NCI-H748 (cell line): Measurements from ENCODE around the gene MAPKAPK2.
A peak's percentile ranks its signal among the peaks of the same experiment; 100 is the strongest.

Source experiments
- DNase-seq: peaks from one replicate; lab custom pipeline; 2025; ENCODE audit not compliant: unreplicated experiment; lab: John Stamatoyannopoulos, UW

Gene MAPKAPK2

DNA sequence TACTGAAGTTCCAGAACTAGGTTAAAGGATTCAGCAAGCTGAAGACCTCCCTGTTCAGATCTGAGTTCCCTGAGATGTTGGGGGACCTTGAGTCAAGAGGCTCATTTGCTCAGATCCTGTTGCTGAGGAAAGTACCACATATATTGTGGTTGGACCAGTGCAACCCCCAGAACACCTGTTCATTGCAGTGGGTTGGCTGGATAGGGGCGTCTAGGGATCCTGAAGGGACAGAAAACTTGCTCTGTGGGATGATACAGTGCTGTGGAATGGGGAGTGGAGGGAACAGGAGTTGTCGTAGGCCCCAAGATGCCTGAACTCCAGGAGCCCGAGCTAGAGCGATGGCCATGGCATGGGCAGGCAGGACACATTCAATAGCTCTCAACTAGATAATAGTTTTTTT, 24.6 kb upstream of the MAPKAPK2 start:
- DNase-seq: no peak

DNA sequence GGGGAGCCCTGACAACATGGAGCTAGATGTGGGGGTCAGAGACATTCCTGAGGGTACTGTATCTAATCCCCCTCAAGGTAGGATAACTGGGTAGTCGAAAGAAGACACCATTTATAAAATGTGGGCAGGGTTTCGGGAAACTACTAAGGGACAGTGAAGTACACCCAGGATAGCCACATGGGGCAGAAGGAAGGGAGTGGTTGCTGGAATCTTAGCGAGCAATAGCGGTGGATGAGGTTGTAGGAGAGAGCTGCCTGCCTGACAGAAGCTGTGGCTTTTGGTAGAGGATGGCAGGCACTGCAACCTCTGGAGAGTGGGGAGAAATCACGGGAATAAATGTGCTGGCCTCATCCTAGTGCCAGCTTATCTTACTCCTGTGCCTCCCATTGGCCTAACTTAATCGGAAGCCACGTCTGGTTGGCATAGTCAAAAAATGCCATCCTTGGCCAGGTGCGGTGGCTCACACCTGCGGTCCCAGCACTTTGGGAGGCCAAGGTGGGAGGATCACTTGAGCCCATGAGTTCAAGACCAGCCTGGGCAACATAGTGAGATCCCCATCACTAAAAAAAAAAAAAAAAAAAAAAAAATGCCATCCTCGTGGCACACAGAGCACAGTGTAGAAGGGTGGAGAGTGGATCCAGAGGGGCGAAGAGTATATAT, 23.4 kb upstream of the MAPKAPK2 start:
- DNase-seq: no peak

- no peak for DNase-seq
Observed at GRCh38 chr1:206662396-206663092, 22.2 kb upstream of the MAPKAPK2 start.

DNA sequence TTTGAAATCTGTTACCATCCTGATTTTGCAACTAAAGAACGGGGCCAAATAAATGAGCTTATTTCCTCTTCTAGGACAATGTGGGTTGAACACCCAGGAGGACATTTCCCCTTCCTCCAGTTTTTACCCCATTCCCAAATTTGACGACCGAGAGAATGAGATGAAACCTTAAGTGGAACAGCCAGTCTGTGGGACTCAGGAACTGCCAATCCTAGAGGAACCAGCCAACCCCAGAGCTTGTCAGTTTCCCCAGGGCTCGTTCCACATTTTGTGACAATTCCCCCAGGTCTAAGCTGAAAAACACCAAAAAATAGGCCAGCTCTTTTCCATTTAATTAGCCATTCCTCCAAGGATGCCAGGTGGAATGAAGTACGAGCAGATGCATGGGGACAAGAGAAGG, 21.3 kb upstream of the MAPKAPK2 start:
- DNase-seq: no peak

DNA sequence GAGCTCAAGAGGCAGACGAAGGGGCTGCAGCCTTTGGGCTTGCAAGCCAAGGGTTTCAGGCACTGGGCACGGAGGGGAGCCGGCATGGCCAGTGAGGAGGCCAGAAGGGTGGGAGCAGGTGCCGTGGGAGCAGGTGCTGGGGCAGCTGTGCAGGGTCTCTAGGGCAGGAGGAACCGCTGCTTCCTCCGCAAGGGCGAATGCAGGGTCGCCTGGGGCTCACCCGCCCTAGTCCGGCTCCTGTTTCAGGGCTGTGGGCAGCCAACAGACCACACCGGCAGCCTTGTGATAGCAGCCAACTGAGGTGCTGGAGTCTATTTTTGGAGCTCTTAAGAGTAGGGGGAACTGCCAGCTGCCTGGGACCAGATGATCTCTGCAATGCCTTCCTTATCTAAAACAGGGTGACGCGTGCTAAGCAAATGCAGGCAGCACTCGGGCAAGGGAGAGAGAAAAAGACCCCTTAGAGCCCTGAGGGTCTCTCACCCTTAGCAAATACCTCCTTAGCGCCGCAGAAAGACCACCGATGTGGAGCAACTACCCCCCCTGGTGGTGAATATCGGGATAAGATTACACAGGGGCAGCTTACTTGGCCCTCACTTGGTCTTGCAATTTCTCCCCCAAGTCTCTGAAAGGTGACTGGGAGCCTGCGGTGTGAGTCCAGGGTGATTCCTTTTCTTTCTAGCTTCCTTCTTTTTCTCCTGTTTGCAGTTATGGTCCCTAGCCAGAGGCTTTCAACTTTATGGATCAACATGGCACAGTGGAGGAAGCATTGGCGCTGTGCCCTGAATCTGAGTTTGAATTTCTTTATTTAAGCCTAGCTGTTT, 20.7 kb upstream of the MAPKAPK2 start:
- peak; percentile 68 for DNase-seq

- DNase-seq: no peak
Observed at GRCh38 chr1:206664740-206665139, 20.0 kb upstream of the MAPKAPK2 start.

DNA sequence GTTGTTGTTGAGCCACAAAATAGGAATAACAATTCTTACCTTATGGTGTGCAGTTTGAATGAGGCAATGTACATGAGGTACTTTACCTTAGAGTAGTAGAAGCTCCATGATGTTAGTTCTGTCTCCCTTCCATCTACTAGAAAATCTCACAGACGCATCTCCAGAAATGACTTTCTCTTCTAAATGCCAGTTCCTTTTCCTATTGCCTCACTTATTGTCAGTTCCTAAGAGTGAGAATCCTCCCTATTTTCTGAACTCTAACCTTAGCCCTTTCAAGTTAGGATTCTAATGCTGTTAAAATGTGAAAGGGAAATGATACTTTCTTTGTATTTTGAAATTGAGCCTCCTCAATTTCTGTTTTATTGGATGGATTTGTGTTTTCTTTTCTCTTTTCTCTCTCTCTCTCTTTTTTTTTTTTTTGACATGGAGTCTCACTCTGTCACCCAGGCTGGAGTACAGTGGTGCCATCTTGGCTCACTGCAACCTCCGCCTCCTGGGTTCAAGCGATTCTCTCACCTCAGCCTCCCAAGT, 18.6 kb upstream of the MAPKAPK2 start:
- no peak for DNase-seq

DNA sequence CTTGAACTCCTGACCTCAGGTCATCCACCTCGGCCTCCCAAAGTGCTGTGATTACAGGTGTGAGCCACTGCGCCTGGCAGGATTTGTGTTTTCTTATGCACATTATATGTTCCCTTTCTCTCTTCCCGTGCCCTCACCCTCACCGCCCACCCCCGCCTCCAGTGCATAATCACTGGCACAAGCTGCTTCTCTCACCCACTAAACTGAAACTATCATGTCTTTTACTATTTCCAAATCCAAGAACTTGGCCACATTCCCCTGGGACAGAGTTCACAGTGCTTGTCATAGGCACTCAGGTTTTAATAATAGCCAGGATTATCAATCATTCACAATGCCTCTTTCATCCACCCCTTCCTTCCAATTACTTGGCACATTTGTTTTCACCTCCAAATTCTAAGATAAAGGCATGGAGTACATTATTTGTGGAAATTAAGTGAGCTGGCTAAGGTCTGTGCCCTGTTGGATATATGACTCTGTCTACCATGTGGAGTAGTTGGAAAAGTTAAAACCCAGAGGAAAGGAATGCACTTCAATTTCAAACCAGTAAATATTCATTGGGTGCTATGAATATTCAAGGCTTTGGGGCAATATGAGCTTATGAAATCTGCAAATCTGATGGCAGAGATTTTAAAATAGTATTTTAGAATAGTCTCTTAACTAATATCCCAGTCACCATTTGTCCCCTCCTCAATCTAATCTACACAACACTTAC, 17.6 kb upstream of the MAPKAPK2 start:
- no peak for DNase-seq

- DNase-seq: no peak
Observed at GRCh38 chr1:206668351-206668750, 16.4 kb upstream of the MAPKAPK2 start.

DNA sequence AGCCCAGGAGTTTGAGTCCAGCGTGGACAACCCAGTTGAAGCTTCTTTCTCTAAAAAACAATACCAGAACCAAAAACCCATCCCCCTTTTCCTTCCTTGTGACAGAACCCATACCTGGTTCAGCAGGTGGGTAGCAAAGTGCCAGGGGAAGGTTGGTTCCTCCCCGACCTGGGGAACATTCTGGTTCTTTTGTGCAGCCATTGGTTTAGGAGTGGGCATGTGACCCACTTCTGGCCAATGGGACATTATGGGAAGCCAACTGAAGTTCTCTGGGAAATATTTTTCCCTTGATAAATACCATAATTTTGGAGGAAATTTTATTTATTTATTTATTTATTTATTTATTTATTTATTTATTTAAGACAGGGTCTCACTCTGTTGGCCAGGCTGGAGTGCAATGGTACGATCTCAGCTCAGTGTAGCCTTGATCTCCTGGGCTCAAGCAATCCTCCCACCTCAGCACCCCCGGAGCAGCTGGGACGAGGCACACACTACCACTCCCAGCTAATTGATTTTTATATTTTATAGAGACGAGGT, 15.8 kb upstream of the MAPKAPK2 start:
- no peak for DNase-seq

DNA sequence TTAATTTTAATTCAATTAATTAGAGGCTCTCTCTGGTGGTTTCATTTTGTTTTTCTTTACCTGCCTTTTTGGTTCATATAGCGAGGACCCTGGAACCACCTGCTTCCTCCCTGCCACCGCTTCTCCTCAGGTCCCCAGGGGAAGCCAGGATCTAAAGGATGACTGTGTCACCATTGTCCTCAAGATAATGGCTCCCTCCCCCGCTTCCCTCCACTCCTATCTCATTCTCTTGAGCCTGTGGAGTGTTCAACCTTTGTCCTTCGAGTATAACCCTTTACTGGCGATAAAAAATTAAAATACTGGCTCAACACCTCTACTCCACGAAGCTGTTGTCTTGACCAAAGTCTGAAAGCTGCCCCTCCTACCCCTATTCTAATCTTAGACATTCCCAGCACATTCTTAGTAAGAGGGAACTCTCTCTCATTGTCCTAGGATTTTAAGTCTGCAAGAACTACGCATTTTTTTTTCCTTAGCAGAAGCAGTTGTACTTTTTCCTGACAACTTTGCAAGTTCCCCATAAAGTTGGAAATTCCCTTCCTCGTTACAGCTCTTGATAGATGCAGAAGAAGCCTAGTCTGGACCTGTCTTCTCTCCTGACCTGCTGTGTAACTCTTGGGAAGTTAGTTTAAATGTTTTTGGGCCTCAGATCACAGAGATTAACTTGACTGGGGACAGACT, 12.6 kb upstream of the MAPKAPK2 start:
- DNase-seq: peak; percentile 88

DNA sequence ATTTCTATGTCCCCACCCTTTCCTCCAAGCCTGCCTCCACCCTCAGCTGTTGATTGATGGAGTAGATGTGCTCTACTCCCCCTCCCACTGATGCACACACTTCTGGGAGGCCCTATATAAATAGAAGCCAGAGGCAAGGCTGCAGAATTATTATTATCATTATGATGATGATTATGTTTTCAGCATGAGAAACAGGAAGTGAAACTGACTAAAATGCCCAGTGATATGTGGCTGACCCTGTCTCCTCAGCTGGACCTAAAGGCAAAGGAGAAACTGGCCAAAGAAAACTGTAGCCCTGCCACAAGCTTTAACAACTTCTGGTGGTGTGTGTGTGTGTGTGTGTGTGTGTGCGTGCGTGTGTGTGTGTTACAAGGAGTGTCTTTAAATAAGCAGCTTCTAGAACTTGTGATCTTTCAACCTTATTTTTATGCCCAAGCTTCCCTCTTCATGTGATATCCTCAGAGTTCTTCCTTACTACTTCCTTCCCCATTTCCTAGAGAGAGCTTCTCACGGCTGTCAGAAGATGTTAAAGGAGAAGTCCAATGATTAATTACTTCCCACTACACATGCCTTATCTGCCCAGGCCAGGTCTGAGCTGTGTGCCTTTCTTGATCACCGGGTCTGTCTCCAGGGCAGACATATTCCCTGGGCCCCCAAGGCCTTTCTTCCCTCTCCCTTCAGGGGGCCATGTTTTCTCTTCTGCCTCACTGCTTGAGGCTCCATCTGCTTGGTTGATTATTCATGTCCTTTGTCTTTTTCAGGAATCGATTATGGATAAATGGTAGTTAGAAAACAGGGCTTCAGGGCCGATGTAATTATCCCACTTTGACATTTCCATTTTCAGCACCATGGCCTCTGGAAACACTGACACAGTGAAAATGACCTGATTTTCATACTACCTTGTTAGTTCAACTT, 11.6 kb upstream of the MAPKAPK2 start:
- DNase-seq: peak; percentile 61

- DNase-seq: no peak
Observed at GRCh38 chr1:206674236-206674635, 10.5 kb upstream of the MAPKAPK2 start.

DNA sequence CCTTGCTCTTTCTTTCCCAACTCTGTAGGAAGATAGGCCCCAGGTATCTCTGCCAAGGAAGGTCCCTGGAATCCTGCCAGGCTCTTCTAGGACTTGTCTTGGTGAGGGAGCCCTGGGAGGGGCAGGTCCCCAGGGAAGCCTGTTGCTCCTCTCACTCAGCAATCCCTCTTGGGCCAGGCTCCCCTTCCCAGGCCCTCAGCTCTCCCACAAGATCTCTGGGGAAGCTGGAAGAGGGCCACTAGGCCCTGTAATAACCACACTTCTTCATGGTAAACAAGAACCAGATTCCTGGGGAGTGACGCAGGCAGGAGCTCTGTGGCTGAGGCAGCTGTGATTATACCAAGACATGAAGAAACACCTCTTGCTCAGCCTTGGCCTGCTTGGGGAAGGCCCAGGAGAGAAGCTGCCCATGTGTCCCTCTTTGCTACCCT, 9.9 kb upstream of the MAPKAPK2 start:
- no peak for DNase-seq

DNA sequence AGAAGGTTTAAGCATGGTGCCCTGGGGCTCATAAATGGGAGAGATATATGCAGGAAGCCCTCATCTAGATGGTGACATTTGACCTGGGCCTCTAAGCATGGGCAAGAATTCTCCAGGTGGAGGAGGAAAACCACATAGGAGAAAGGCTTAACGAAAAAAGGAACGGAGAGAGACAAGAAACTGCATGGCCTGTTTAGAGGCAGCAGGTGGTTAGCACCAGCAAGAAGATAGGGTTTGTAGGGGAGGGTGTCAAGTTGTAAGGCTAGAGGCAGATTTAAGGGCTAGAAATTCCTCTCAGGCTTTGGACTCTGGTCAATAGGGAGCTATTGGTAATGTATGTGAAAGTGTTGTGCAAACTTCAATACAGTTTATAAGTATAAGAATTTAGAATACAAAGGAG, 8.2 kb upstream of the MAPKAPK2 start:
- DNase-seq: no peak

DNA sequence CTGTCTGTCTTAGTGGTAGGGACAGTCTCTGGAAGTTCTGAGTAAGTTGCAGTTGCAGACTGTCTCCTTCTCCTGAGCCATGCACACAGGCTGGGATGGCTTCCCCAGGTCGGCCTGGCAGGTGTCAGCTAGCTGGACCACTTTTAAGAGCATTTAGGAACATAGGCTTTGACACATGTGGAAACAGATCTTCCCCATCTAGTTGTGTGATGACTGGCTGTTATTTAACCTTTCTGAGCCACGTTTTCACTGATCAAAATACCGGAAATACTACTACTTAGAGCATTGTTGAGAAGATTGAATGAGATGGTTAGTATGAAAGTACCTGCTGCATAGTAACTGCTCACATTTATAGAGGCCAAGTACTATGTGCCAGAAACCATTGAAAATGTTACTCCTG, 6.2 kb upstream of the MAPKAPK2 start:
- no peak for DNase-seq

GRCh38 chr1:206679738-206680211, 4.9 kb upstream of the MAPKAPK2 start:
- no peak for DNase-seq

GRCh38 chr1:206680279-206680678, 4.4 kb upstream of the MAPKAPK2 start:
- DNase-seq: no peak

GRCh38 chr1:206681359-206681758, 3.3 kb upstream of the MAPKAPK2 start:
- DNase-seq: no peak
